ENCODE measurements around the gene SSBP2. TPM values are rescaled to one million over a fixed set of nuclear protein-coding genes. Genes with fewer than 3 reads are reported as not detected.

Gene SSBP2
- total RNA-seq: 10 to 100 TPM; 10.9 to 22.3 (median 14.9) TPM

DNA sequence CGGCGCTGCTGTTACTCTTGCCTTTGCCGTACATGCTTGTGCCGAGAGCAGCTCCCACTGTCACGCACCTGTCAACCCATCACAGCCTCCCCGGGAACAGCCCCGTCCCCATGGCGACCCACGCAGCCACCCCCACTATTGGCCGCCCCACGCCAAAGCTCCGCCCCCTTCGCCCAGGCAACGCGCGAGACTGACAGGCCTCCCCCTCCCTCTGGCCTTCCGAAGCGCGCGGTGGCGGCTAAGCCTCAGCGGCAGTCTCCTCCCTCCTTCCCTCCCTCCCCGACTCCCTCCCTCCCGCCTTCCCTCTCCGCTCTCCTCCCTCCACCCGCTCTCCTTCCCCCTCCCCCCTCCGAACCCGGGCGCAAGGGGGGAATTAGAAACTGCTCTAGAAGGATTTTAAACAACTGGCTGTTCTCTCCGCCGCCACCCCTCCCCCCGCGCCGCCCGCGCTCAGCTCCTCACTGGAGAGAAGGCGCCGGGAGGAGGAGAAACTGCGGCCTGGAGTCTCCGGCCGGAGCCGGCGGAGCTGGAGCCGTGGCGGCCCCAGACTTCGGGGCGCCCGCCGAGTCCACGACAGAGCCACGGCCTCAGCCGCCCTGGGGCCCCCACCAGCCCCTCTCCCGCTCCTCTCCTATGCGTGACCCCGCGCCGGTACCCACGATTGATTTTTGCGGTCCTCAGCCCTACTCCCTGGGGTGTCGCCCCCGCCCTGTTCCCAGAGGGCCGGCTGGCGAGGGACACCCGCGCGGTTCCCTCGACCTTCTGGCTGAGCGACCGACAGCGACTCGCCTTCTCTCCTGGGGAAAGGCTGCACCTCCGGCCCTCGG lies at the start of gene SSBP2:
Gene SSBP2, minus strand, starts transcription at position 89 of the 827 bp plus-strand sequence. Its CDS starts 55 bp downstream, at position 34.
- Histone ChIP-seq H3K27ac (peak within 1 kb of the TSS; percentile 88 to 98 (median 92)), H3K4me1 (peaks cover 0 to 11% (median 0%) of the 10 kb centered on the region in 4 donors), H3K9me3 (no peaks in the 10 kb centered on the region), H3K27me3 (no peaks in the 10 kb centered on the region), H3K36me3 (no peaks in the 10 kb centered on the region), H3K4me3 (peak within 1 kb of the TSS; percentile 81 to 93 (median 89))
- DNase-seq: peak; percentile 98 to 99 (median 99)
- TF ChIP-seq POLR2A (IDR thresholded peaks at IDR 0.05): peak; percentile 45 to 77
- TF ChIP-seq, protein P1, sequence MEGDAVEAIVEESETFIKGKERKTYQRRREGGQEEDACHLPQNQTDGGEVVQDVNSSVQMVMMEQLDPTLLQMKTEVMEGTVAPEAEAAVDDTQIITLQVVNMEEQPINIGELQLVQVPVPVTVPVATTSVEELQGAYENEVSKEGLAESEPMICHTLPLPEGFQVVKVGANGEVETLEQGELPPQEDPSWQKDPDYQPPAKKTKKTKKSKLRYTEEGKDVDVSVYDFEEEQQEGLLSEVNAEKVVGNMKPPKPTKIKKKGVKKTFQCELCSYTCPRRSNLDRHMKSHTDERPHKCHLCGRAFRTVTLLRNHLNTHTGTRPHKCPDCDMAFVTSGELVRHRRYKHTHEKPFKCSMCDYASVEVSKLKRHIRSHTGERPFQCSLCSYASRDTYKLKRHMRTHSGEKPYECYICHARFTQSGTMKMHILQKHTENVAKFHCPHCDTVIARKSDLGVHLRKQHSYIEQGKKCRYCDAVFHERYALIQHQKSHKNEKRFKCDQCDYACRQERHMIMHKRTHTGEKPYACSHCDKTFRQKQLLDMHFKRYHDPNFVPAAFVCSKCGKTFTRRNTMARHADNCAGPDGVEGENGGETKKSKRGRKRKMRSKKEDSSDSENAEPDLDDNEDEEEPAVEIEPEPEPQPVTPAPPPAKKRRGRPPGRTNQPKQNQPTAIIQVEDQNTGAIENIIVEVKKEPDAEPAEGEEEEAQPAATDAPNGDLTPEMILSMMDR (IDR thresholded peaks at IDR 0.05): peak in 1 of 6 experiments; percentile 28

- Histone ChIP-seq H3K9me3 (no peaks in the 10 kb centered on the region), H3K27me3 (no peaks in the 10 kb centered on the region), H3K36me3 (no peaks in the 10 kb centered on the region), H3K27ac (no peak overlapping the region), H3K4me1 (no peaks in the 10 kb centered on the region), H3K4me3 (no peak overlapping the region)
- TF ChIP-seq, protein P1 (IDR thresholded peaks at IDR 0.05): no peak
- TF ChIP-seq POLR2A (IDR thresholded peaks at IDR 0.05): no peak
- no peak for DNase-seq
Observed at GRCh38 chr5:81795666-81796065, 44.8 kb upstream of the SSBP2 start.

GRCh38 chr5:81794226-81794625 lies 43.3 kb upstream of the SSBP2 start:
- DNase-seq: no peak
- H3K9me3 ChIP-seq: no peaks in the 10 kb centered on the region
- TF ChIP-seq, protein P1 (IDR thresholded peaks at IDR 0.05): no peak
- TF ChIP-seq POLR2A (IDR thresholded peaks at IDR 0.05): no peak

DNA sequence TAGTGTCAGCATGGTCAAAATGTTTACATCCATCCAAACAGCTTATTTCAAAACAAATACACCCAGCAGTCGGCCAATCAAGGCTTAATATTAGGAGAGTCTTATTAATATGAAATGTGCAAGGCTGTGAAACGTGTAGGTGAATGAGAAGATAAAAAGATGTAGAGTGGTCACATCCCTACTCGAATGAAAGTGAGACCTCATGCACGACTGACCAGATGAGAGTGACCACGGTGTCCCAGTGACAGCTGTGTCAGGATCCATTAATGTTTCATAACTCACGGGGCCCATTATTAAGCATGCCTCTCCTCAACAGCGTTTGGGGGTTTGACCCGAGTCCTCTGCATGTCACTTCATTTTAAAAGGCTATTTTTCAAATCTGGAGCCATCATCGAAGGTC lies 39.4 kb upstream of the SSBP2 start:
- H3K27me3 ChIP-seq: no peaks in the 10 kb centered on the region

More at GRCh38 chr5:81794226-81794625, 43.3 kb upstream of the SSBP2 start:
- H3K4me3 ChIP-seq: no peak overlapping the region
- no peaks in the 10 kb centered on the region for H3K27me3 ChIP-seq
- no peak overlapping the region for H3K27ac ChIP-seq
- H3K36me3 ChIP-seq: no peaks in the 10 kb centered on the region
- no peaks in the 10 kb centered on the region for H3K4me1 ChIP-seq

GRCh38 chr5:81789033-81789432 lies 38.1 kb upstream of the SSBP2 start:
- Histone ChIP-seq H3K9me3 (no peaks in the 10 kb centered on the region), H3K4me3 (no peak overlapping the region), H3K36me3 (no peaks in the 10 kb centered on the region), H3K27ac (no peak overlapping the region), H3K4me1 (peaks cover 0 to 5% (median 0%) of the 10 kb centered on the region in 4 donors), H3K27me3 (no peaks in the 10 kb centered on the region)
- TF ChIP-seq, protein P1 (IDR thresholded peaks at IDR 0.05): no peak
- no peak for TF ChIP-seq POLR2A (IDR thresholded peaks at IDR 0.05)
- no peak for DNase-seq

More for the DNA sequence above, 39.4 kb upstream of the SSBP2 start:
- TF ChIP-seq, protein P1 (IDR thresholded peaks at IDR 0.05): no peak
- no peak for TF ChIP-seq POLR2A (IDR thresholded peaks at IDR 0.05)
- H3K9me3 ChIP-seq: no peaks in the 10 kb centered on the region
- H3K4me1 ChIP-seq: peaks cover 0 to 5% (median 0%) of the 10 kb centered on the region in 4 donors
- no peak overlapping the region for H3K4me3 ChIP-seq
- no peak overlapping the region for H3K27ac ChIP-seq
- DNase-seq: no peak
- H3K36me3 ChIP-seq: no peaks in the 10 kb centered on the region

All from Peyer's patch (tissue), 4 donors.